Testis (tissue), 2 donors: ENCODE measurements around the gene NOC4L.

Source experiments
- POLR2A ChIP-seq: fragments of 450-650 bp; IDR thresholded peaks from one replicate; pipeline ENCODE4 v1.6.1; 2017; ENCODE audit warnings: antibody characterized with exemption, mild to moderate bottlenecking, moderate library complexity
- TF ChIP-seq, protein P1 (sequence below), 3 experiments: fragments of 450-650 bp in 2 of 3; fragments of 200-600 bp in 1 of 3; sonication (generic) in 1 of 3; IDR thresholded peaks; one replicate each; pipeline ENCODE4 v1.5.1; 2016 to 2019; ENCODE audit warnings: antibody characterized with exemption in 3 of 3, mild to moderate bottlenecking in 2 of 3, moderate library complexity in 1 of 3

DNA sequence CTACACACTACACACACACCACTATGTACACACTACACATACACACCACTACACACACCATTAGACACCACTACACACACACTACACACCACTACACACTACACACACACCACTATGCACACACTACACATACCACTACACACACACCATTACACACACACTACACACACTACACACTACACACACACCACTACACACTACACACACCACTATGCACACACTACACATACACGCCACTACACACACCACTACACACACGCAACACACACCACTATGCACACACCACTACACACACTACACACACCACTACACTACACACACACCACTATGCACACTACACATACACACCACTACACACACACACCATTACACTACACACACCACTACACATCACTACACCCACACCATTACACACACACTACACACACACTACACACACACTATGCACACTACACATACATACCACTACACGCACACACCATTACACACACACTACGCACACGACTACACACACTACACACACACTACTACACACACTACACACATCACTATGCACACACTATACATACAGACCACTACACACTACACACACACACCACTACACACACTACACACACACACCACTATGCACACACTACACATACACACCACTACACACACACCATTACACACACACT is 13.6 kb downstream of the NOC4L start:
- TF ChIP-seq, protein P1, sequence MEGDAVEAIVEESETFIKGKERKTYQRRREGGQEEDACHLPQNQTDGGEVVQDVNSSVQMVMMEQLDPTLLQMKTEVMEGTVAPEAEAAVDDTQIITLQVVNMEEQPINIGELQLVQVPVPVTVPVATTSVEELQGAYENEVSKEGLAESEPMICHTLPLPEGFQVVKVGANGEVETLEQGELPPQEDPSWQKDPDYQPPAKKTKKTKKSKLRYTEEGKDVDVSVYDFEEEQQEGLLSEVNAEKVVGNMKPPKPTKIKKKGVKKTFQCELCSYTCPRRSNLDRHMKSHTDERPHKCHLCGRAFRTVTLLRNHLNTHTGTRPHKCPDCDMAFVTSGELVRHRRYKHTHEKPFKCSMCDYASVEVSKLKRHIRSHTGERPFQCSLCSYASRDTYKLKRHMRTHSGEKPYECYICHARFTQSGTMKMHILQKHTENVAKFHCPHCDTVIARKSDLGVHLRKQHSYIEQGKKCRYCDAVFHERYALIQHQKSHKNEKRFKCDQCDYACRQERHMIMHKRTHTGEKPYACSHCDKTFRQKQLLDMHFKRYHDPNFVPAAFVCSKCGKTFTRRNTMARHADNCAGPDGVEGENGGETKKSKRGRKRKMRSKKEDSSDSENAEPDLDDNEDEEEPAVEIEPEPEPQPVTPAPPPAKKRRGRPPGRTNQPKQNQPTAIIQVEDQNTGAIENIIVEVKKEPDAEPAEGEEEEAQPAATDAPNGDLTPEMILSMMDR (IDR thresholded peaks at IDR 0.05): no peak
- TF ChIP-seq POLR2A: no peak
